A549 treated with GW870086 at 1 μM for 4 hours (cell line): ENCODE results near the gene OR4X1. TPM values are rescaled to one million over a fixed set of nuclear protein-coding genes. Genes with fewer than 3 reads are reported as not detected.

Source experiments
- total RNA-seq: library from RNA; stranded (reverse); fragments of 200-300 nt; extraction: Qiagen RNA extraction; gene quantifications from 5 replicates; pipeline ENCODE4 v1.2.3, GENCODE V29; 2022; ENCODE audit warnings: low read depth

The OR4X1 gene
- total RNA-seq: not detected in 5 replicates

GRCh38 chr11:48263423-48263911 lies at the start of gene OR4X1:
Gene OR4X1 (plus strand): TSS chr11:48263861. CDS start chr11:48263861, 0 bp downstream.

GRCh38 chr11:48216510-48216909 lies 47.2 kb upstream of the OR4X1 start, which contains the start of gene OR4B1:
Gene OR4B1 (plus strand): TSS chr11:48216810. CDS start chr11:48216810, 0 bp downstream.

GRCh38 chr11:48244804-48245203 lies 18.9 kb upstream of the OR4X1 start, which contains the start of gene OR4X2:
Gene OR4X2 (plus strand): TSS chr11:48245104. CDS start chr11:48245104, 0 bp downstream.

GRCh38 chr11:48305923-48306322 lies 42.3 kb downstream of the OR4X1 start, which contains the start of gene OR4S1:
Gene OR4S1 (plus strand): TSS chr11:48306223. CDS start chr11:48306223, 0 bp downstream.

Other genes starting within 250 kb of the OR4X1 start
- not detected in 5 replicates for gene OR4B1, start 47.1 kb upstream of the OR4X1 start, total RNA-seq
- not detected in 5 replicates for gene OR4X2, start 18.8 kb upstream of the OR4X1 start, total RNA-seq
- not detected in 5 replicates for gene OR4S1, start 42.4 kb downstream of the OR4X1 start, total RNA-seq
- not detected in 5 replicates for gene OR4C3, start 61.1 kb downstream of the OR4X1 start, total RNA-seq
- gene OR4C5, start 102.6 kb downstream of the OR4X1 start, total RNA-seq: not detected in 5 replicates
- gene OR4A47, start 224.9 kb downstream of the OR4X1 start, total RNA-seq: not detected in 5 replicates